Testis (tissue), 2 donors: ENCODE measurements around the gene PTCSC3.

Experiments used
- POLR2A ChIP-seq: fragments of 450-650 bp; IDR thresholded peaks from one replicate; pipeline ENCODE4 v1.6.1; 2017; ENCODE audit warnings: antibody characterized with exemption, mild to moderate bottlenecking, moderate library complexity
- TF ChIP-seq, protein P1 (sequence below), 3 experiments: fragments of 450-650 bp in 2 of 3; fragments of 200-600 bp in 1 of 3; sonication (generic) in 1 of 3; IDR thresholded peaks; one replicate each; pipeline ENCODE4 v1.5.1; 2016 to 2019; ENCODE audit warnings: antibody characterized with exemption in 3 of 3, mild to moderate bottlenecking in 2 of 3, moderate library complexity in 1 of 3

DNA sequence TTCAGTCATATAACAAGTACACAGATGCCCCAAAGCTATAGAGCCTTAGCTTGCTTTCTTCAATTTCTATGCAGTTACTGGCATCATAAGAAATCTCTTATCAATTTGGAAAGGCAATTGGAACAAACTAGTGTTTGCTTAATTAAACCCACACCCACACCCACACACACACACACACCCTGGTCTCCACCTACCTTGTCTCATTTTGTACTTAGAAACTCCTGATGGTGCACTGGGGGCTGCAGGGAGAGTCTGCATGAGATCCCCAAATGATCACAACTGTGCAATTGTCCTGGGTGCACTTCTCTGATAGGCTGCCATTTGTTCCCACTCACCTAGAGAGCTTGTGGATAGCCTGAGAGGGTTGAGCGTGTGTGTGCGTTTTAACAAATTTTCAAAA lies 40.5 kb upstream of the PTCSC3 start:
- TF ChIP-seq, protein P1, sequence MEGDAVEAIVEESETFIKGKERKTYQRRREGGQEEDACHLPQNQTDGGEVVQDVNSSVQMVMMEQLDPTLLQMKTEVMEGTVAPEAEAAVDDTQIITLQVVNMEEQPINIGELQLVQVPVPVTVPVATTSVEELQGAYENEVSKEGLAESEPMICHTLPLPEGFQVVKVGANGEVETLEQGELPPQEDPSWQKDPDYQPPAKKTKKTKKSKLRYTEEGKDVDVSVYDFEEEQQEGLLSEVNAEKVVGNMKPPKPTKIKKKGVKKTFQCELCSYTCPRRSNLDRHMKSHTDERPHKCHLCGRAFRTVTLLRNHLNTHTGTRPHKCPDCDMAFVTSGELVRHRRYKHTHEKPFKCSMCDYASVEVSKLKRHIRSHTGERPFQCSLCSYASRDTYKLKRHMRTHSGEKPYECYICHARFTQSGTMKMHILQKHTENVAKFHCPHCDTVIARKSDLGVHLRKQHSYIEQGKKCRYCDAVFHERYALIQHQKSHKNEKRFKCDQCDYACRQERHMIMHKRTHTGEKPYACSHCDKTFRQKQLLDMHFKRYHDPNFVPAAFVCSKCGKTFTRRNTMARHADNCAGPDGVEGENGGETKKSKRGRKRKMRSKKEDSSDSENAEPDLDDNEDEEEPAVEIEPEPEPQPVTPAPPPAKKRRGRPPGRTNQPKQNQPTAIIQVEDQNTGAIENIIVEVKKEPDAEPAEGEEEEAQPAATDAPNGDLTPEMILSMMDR (IDR thresholded peaks at IDR 0.05) = no peak
- no peak for TF ChIP-seq POLR2A
